GM21390 (cell line): ENCODE data around the gene TCF12.
A peak's percentile ranks its signal among the peaks of the same experiment; 100 is the strongest.

Experiments used
- ATAC-seq: cut with Tn5 transposase; IDR thresholded peaks from one replicate; pipeline ENCODE4 v1.9.1; 2021; ENCODE audit not compliant: unreplicated experiment

Gene TCF12

DNA sequence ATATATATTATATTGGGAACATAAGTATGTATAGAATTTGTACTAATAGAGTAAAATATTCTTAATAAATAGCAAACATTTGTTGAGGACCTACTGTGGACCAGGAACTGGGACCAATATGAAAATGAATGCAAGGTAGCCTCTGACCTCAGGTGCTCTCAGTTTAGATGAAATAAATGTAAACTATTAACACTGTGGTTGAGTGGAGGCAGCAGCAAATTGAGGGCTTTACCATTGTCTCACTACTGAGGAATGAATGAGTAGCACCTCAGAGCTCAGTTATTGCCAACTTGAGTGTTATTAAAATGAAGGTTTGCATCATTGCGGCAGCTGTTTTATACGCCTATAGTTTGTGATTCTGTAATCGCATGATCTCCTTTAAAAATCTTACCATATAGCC, 366.9 kb downstream of the TCF12 start:
- ATAC-seq, result no peak

DNA sequence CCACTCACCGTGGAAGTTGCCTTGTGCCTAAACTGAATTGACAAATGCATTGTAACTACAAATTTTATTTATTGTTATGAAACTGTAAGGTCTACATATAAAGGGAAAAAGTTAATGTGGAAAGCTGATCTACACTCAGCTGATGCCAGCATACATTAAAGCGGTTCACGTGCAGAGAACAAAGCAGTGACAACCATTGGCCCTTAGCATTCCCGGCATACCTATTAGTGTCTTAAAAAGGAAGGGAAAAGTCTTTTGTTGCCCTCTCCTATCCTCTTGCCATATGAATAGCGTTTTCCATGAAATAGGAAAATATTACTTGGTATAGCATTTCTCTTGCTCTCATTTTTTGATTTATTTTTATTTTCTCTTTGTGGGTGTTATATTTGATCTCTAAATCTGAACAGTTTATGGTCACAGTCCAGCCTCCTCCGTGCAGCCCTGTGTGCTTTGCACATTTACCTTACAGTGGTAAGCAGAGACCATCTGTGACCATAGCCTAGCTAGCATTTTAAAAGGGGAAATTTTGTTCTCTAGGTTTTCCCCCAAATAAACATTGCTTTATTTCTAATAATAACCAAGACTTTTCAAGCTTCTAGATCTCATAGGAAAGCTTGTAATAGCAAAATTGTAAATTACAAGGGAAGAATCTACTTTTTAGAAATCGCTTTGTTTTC, 368.1 kb downstream of the TCF12 start:
- no peak for ATAC-seq

- ATAC-seq, result no peak
These were observed 368.7 kb downstream of the TCF12 start for GRCh38 chr15:57287123-57287521.

DNA sequence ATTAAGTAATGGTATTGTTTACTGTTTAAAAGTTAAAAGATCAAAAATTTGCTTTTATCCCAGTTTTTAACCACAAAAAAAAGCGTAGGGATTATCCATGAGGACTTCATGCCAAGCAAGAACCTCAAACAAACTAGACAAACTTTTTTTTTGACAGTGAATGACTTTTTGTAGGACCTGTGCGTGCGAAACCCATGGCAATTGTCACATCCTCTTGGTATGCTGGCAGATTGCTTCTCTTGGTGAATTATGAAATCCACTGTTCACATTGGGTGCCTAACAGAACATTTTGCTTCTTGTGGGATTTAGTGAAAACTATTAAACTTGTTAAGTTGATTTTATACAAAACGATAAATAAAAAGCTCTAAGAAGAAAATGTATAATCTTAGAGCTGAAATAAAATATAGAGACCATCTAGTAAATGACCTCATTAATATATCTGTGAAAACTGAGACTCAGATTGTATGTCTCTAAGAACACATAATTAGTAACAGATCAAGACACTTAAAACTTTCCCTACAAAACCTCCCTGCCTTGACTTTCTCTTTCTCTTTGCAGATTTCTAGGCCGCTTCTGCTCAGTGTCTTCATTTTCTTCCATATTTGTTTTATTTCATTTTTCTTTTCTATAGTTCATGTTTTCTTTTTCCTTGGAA, 370.6 kb downstream of the TCF12 start:
- no peak for ATAC-seq

- no peak for ATAC-seq
These were observed 371.7 kb downstream of the TCF12 start for GRCh38 chr15:57290187-57290586.

DNA sequence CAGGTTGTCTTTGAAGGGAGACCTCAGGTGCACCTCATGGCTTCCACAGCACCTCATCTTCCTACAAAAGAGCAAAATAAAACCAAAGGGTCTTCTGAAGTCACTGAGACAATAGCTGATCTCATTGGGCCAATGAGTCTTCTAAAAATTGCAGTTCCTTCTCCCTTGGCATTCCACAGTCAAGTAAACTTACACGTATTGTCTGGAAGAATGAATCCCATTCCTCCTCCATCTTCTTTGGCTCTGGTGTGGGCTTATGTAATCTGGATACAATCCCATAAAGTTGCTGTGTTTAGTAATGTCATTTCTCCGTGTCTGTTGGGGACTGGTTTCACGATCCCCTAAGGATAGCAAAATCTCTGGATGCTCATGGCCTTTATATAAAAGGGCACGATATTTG, 372.4 kb downstream of the TCF12 start:
- no peak for ATAC-seq

DNA sequence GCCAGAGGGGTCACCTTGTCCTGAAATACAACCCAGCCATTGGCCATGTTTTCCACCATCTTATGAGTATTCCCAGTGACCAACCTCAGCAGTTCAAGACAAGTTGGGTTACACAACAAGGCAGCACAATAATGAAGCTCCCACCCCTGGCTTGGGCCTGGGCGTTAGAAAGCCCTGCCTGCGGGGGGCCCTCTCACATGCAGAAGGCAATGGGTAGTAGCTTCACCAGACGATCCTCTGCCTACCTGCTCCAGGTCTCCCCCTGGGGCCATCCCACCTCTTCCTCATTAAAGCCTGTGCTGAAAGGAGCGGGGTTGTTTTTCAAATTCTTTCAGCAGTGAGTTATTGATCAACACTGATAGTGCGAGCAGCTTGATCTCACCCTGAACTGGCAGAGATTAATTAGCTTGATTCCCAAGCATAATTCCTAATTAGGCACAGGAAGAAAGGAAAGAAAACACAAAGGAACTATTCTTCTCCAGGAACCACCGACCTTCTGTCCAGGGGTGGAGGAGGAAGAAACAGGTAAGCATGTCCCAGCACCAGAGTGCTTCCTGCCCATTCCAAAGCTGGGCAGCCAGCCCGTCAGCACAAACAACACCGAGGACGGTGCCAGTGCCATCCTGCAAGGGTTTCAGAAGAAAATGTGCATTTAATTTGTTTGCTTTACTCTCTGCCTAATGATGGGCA, 378.2 kb downstream of the TCF12 start:
- no peak for ATAC-seq

GRCh38 chr15:57297163-57297593, 378.7 kb downstream of the TCF12 start:
- no peak for ATAC-seq

DNA sequence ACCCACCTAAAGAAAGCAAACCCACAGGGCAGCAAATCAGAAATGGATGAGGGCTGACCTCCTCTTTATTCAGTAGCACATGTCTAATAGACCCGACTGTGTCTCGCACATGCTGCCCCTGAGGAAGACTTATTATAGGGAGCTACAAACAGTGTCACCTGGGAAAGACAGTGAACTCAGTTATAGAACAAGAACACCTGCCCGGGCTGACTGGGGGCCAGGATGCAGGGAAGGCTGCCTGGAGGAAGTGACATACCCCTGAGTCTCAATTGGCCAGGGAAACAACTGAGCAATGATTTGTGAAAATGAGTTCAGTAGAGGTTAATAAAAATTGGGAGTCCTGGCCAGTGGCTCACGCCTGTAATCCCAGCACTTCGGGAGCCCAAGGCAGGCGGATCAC, 379.2 kb downstream of the TCF12 start:
- no peak for ATAC-seq

- ATAC-seq, result no peak
These were observed 379.8 kb downstream of the TCF12 start for GRCh38 chr15:57298204-57298603.

DNA sequence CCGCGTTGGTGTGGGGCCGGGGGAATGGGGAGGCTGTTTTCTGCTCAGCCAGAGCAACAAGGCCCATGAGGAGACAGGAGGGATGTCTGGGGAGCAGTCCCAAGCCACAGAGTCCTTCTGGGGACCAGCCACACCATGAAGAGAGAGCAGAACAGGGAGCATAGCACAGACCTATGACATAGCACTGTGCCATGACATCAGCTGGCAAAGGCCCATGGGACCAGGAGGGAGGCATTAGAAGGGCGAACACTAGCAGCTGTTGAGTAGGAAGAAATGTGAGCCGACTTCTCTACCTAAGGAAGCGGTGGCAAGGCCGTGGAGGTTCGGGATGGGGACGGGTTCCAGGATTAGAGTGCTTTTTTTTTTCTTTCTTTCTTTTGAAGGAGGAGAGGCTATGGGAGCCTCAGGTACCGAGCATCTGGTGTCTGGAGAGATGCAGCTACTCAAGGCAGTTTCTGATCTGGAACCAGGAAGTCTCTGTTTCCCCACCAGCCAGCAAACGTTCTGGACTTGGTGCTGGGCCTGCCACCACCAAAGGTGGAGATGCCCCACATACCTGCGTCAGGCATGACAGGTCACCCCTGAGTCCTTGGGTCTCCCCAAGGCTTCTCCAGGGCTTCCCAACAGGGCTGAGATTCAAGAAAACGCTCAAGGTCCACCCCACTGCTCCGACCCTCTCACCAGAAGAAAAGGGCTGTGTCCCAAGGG, 380.6 kb downstream of the TCF12 start:
- ATAC-seq, result no peak

- no peak for ATAC-seq
These were observed 382.9 kb downstream of the TCF12 start for GRCh38 chr15:57301307-57301706.

- no peak for ATAC-seq
These were observed 384.3 kb downstream of the TCF12 start for GRCh38 chr15:57302640-57303257.

DNA sequence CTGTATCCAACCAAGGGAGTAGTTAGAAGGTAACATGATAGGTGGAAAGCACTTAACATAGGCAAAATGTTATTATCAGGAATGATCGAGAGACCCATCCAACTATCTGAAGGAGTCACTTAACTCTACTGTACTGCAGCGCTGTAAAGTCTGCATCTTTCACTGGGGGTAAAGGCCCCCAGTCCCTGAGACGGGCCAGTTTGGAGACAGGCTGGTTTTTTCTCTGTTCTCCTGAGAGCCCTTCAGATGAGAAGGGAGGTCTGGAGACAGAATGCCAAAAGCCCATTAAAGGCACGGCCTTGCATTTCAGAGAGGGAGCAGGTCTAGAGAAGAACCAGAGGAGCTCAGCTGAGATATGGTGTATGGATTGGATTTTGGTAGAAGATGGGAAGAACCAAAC, 386.6 kb downstream of the TCF12 start:
- ATAC-seq, result no peak

GRCh38 chr15:57306161-57306943, 387.9 kb downstream of the TCF12 start:
- peak; percentile 56 for ATAC-seq

DNA sequence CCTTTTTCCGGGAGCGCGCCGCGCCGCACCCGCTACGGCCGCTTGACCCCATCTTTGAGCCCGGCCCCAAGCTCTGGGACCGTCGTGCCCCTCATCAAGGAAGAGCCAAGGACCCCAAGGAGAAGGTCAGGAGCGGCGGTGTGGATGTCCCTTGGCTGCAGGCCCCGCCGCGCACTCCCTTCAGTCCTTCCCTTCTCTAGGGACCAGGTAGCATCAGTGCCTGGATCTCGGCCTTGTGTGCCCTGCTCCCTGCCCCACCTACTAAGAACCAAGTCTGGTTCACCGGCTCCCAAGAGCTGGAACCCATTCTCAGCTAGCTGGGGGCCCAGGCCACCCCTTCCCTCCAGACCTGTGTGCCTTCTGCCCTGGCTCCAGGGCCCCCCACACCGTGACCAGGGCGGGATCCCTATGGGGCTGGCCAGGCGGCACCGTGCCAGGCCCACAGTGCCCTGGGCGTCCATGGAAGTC, 388.5 kb downstream of the TCF12 start:
- no peak for ATAC-seq

DNA sequence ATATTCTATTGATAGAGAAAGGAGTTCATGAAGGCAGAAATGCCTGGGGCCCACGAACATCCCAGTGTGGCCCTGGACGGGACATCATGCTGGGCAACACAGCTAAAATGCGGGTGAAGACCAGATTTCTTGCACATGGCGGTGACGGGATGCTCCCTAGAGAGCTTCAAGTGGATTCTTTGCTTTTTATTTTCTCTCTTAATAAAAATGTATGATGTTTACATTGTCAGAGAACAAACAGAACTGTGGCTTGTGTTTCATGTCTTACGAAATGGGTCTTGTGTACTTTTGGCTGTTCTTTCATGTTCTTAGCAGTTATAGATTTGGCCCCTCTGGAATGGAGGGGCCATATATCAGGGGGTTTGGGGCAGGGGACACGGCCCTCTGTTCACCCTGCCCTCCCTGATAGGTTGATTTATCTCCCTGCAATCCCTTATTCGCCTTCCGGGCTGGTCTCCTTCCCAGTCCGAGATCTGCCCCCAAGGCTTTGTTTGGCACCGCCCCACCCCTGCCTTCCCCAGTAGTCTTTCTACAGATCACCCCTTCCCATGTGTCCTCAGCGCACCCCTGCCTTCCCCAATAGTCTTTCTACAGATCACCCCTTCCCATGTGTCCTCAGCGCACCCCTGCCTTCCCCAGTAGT, 389.2 kb downstream of the TCF12 start:
- ATAC-seq, result no peak

DNA sequence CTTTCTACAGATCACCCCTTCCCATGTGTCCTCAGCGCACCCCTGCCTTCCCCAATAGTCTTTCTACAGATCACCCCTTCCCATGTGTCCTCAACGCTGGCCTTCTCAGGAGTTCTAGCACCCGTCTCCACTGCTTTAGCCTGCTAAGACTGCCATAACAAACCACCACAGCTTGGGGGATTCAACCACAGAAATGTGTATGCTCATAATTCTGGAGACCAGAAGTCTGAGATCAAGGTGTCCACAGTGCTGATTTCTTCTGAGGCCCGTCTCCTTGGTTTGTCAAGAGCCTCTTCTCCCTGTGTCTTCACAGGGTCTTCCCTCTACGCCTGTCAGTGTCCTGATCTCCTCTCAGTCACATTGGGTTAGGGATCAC, 389.7 kb downstream of the TCF12 start:
- ATAC-seq, result no peak

DNA sequence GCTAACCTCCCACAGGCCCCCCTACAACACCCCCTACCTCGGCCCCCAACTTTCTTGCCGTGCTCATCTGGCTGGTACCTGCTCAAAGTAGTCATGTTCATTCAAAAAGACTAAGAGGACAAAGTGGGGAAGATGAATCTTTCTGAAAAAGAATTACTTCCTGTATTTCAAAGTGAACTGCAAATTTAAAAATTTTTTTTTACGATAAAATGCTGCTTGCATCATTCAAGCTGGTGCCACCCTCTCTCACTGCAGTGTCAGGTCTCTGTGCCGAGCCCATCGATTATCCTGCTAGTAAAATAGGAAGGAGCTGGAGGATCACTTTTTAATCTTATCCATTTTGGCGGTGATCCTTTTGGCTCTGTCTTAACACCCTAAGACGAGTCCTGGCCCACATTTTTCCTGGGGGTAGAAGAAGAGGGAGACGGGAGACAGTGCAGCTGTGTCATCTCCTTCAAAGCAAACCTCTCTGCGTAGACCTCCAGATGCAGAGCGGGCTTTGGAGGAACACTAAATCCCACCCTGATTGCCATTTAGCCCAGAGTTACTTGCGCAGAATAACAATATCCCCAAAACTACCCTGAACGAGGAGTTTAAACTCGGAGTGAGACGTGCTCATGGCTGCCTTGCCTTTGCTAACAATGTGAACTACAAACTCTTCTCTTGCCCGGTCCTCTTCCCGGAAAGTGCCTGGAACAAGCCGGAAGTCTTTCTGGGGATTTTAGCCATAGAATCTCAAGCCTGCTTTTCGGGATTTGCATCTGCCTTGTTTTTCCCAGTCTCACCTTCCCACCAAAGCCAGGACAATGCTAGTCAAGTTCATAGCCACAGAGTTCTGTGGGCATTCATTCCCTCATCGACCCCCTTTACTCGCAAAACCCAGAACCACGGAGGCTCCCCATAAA, 391.7 kb downstream of the TCF12 start:
- no peak for ATAC-seq
